Measurements from ENCODE around the gene REXO4.
"Not testable (repeated sequence)": the region's sequence is repeated elsewhere in the genome, so short reads cannot be mapped to it uniquely, and the experiment has no call there.

REXO4 gene

DNA sequence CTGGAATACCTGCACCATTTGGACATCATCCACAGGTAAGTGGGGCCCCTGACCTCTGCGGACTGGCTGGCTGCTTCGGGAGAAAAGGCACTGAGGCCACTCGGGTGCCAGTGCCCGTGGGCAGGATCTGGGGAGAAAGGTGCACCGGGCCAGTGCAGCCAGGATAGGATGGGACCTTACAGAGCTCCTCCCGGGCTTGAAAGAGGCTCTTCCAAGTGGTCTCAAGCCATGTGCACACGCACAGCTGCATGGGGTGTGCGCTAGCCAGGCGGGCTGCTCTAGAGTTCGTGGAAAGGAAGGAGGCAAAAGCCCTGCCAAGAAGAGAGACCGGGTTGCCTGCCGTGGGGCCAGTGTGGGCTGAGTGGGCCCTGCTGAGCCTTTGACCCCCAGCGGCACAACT, 28.2 kb downstream of the REXO4 start:
- DNase-seq (ENCODE audit: low read depth, low spot score), result no peak

DNA sequence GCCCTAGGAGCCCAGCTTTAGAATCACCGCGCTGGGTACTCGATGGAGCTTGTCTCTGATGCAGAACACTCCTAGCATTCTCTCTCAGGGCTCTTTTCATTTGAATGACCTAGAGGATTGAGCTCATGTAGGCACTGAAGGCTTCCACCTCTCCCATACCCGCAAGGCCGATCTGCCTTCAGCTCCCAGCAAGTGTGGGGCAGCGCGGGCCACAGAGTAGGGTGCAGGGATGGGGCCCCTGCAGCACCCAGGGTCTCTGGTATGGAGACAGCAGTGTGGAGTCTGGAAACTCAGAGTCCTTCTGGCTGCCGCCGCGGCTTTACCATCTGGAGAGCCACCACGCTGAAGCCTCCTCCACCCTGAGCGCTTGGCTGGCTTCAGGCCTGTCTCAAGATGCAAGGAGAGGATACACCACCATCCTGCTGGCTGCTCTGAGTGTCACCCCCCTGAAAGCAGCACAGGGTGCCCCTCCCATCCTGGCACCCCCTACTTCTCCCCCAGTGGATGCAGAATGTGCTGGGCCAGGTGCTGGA, 28.7 kb downstream of the REXO4 start:
- no peak for DNase-seq (ENCODE audit: low read depth, low spot score)

DNA sequence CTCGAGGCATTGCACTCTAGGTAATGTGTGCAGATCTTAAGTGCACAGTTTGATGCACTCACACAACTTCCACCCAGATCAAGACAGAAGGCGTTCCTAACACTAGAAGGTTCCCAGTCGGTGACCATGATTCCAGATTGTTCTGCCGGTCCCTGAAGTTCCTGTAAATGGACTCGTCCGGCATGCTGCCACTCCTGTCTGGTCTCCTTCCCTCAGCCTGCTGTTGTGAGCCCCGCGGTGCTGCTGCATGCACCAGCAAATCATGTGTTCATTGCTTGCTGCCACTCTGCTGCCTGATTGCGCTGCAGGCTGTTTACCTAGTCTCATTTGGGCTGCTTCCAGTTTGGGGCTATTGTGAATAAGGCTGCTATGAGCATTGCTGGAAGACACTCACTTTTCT, 30.1 kb downstream of the REXO4 start:
- peak; percentile 59 for DNase-seq (ENCODE audit: low read depth, low spot score)

DNA sequence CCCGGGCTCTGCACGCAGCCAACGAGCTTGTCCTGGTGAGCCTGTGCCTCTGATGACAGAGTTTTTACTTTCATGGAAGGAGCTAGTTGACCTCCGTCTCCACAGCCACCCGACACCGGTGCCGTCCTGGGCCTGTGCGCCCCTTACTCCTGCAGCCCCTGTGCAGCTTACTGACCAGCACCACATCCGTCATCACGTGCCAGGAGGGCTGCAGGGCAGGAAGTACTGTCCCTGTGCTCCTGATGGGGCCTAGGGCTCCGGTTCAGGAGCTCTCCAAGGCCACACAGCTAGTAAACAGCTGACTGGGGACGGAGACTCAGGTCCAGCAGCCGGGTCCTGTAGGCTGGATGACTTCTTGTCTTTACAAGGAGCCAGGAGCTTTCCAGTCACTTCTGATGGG, 31.5 kb downstream of the REXO4 start:
- no peak for DNase-seq (ENCODE audit: low read depth, low spot score)

DNA sequence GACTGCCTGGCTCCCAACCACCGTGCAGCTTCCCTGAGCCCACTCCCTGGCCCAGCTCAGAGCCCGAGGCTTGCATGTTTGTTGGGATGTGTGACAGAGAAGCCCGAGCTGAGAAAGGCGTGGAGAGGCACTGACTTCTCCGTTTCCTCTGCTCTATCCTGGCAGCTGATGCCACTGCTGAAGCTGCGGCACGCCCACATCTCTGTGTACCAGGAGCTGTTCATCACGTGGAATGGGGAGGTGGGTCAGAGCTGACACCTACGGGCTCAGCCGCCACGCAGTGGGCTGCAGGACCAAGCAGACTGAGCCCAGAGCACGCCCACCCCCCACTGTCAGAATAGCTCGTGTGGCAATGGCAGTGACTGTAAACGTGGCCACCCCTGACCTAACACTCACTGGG, 32.4 kb downstream of the REXO4 start:
- DNase-seq (ENCODE audit: low read depth, low spot score), result no peak

DNA sequence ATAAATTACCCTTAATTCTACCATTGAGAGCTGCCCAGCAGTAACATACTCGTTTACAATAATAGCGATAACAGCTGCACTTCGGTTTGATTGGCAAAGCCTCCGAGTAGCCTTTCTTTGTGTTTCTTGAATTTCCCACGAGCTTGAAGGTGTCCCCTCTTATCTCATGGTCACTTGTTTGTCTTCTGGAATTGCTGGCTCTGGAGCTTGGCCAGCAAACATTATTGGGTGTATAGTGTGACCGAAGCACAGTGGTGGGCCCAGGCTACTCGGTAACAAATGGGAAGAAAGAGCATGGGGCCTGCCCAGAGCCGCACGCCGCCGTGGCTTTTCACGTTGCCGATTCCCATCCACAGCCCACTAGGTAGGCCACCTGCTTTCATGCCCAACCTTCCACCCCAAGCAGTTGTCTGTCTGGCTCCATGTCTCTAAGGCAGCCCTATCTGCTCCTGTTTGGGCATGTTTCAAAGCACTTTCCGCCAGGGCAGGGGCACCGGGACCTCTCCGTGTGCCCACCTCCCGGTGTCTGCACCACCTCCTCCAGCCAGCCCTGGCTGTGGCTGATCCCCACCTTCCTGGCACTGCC, 33.0 kb downstream of the REXO4 start:
- DNase-seq (ENCODE audit: low read depth, low spot score), result no peak

DNA sequence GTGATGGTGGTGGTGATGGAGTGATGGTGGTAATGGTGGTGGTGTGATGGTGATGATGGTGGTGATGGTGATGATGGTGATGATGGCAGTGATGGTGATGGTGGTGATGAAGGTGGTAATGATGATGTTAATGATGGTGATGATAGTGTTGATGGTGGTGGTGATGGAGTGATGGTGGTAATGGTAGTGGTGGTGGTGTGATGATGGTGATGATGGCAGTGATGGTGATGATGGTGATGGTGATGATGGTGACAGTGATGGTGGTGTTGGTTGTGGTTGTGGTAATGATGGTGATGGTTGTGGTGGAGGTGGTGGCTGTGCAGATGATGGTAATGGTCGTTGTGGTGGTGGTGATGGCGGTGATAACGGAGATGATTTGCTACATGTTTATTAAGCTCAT, 34.4 kb downstream of the REXO4 start:
- no peak for DNase-seq (ENCODE audit: low read depth, low spot score)

DNA sequence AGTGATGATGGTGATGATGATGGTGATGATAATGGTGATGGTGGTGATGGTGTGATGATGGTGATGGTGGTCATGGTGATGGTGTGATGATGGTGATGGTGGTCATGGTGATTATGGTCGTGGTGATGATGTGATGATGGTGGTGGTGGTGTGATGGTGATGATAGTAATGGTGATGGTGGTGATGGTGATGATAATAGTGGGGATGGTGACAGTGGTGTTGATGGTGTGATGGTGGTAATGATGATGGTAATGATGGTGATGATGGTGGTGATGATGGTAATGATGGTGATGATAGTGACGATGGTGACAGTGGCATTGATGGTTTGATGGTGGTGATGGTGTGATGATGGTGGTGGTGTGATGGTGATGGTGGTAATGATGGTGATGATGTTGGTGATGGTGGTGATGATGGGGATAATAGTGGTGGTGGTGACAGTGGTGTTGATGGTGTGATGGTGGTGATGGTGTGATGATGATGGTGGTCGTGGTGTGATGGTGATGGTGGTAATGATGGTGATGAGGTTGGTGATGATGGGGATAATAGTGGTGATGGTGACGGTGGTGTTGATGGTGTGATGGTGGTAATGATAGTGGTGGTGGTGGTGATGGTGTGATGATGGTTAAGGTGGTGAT, 35.2 kb downstream of the REXO4 start:
- DNase-seq (ENCODE audit: low read depth, low spot score), result no peak

DNA sequence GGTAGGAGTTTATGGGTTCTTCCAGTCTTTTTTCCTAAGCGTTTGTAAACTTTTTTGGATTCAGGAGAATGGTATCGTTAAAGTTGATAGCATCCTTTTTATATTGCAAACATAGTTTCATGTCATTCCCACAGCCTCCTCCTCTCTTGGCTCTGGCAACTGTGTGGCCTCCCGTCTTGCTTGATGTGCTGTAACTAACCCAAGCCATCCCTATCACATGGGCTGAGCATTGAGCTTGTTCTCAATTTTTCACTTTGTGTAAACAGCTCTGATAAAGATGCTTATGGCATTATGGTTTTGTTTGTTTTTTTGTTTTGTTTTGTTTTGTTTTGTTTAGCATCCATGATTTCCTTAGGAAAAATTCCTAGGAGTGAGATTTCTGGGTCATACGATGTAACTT, 37.1 kb downstream of the REXO4 start:
- DNase-seq (ENCODE audit: low read depth, low spot score), result no peak

DNA sequence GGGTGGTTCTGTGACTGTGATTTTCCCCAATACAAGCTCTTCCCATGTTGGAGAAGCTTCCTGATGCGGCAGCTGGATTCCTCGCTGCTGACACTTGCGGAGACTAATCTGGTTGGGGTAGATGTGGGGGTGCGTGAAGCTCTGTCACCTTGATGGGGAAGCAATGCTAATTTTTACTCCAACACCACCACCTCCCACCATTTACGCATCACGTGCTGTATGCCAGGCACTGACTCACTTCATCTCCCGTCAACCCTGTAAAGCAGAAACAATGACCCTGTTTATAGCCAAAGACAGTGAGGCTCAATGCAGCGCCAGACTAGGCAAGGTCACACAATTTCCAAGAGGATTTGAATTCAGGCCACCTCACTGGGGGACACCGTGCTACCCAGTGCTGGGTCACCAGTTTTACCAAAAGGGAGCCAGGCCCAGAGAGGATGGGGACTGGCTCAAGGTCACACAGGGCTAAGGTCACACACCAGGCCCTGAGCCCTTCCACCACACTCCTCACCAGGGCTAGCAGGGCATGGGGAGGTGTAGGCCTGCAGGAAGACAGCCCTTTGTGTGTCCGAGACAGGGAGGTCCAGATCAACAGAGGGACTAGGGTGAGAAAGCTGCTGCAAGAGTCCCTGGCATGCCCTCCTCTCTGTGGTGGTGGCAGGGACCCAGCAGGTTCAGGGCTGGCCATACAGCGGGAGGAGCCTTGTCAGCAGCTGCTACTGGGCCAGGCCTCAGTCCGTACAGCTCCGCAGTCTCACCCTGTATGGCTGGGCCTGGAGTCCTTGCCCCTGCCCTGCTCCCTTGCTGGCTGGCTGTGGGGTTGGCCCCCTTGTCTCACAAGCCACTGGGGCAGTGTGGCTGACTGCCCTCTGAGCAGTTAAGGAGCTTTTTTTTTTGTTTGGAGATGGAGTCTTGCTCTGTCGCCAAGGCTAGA, 38.4 kb downstream of the REXO4 start:
- DNase-seq (ENCODE audit: low read depth, low spot score), result no peak

DNA sequence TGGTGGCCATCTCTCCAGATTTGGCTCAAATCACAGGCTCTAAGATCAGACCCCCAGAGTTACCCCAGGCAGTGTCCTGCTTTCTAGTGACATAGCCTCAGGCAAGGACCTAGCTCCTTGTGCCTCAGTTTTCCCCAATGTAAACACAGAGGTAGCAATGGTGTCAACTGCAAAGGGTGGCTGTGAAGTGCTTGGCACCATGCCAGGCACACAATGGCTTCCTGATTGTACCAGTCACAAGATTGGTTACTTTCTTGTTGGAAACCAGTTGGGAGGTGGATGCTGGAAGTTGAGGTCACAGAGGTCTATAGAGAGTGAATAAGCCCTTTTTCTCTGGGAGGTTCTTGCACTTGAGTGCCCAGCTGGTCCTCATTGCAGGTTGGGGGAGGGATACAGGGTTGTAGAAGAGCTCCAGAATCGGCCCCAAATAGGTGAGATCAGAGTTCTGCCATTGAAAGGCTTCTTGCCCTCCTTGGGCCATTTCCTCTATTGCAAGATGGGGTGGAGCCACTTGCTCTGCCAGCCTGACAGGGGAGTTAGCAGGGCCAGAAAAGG, 39.3 kb downstream of the REXO4 start:
- no peak for DNase-seq (ENCODE audit: low read depth, low spot score)

DNA sequence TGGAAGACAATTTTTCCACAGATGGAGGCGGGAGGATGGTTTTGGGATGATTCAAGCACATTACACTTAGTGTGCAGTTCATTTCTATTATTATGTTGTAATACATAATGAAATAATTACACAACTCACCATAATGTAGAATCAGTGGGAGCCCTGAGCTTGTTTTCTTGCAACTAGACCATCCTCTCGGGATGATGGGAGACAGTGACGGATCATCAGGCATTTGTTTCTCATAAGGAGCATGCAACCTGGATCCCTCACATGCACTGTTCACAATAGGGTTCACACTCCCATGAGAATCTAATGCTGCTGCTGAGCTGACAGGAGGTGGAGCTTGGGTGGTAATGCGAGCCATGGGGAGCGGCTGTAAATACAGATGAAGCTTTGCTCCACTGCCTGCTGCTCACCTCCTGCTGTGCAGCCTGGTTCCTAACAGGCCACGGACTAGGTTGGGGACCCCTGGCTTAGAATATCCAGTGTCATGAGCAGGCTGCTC, 40.0 kb downstream of the REXO4 start:
- DNase-seq (ENCODE audit: low read depth, low spot score), result peak; percentile 18

DNA sequence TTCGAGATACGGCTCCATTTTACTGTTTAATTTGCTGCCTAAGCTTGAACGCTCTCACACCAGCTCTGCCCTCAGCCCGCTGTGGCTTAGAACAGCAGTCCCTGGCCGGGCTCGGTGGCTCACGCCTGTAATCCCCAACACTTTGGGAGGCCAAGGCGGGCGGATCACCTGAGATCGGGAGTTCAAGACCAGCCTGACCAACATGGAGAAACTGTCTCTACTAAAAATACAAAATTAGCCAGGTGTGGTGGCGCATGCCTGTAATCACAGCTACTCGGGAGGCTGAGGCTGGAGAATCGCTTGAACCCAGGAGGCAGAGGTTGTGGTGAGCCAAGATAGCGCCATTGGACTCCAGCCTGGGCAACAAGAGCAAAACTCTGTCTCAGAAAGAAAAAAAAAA, 40.5 kb downstream of the REXO4 start:
- DNase-seq (ENCODE audit: low read depth, low spot score), result not testable (repeated sequence)

DNA sequence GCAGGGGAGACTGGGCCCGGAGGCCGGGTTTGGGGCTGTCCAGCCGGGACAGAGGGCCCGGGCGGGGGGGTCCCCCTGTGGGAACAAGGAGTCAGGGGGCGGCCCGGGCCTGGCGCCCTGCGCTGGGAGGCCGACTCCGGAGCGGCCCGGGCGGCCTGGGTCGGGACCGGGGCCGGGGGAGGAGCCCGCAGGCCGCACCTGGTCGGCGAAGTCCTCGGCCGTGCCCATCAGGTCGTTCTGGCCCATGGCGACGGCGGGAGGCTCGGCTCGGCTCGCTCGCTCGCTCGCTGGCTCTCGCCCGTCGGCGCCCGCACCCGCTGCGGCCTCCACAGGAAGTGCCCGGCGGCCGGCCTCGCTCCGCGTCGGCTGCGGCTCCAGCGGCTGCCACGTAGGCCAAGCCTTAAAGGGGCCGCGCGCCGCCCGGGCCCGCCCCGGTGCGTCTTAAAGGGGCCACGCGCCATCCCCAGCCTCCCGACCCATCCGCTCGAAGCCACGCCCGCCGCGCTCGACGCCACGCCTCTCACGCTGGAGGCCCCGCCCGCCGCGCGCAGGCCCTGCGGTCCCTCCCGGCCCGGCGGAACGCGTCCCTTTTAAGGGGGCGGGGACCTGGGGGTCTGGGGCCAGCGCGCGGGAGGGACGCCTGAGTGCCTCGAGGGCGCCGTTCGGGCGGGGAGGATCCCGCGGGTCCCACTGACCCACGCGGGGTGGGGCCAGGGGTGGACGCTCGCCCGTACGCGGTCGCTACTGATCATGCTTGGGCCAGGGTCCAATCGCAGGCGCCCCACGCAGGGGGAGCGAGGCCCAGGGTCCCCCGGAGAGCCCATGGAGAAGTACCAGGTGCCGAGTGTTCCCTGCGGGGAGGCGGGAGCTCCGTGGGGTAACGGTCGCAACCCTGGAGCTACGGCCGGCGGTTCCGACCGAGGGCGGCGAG, 41.8 kb downstream of the REXO4 start, which contains the start of the genes STKLD1 and SURF4:
Gene STKLD1 (plus strand): TSS at position 643 of the 931 bp plus-strand sequence. CDS start 108 bp downstream, at position 751.
Gene SURF4 (minus strand): TSS at position 337 of the 931 bp plus-strand sequence. CDS start 91 bp downstream, at position 246.
- peak; percentile 98 for DNase-seq (ENCODE audit: low read depth, low spot score)

DNA sequence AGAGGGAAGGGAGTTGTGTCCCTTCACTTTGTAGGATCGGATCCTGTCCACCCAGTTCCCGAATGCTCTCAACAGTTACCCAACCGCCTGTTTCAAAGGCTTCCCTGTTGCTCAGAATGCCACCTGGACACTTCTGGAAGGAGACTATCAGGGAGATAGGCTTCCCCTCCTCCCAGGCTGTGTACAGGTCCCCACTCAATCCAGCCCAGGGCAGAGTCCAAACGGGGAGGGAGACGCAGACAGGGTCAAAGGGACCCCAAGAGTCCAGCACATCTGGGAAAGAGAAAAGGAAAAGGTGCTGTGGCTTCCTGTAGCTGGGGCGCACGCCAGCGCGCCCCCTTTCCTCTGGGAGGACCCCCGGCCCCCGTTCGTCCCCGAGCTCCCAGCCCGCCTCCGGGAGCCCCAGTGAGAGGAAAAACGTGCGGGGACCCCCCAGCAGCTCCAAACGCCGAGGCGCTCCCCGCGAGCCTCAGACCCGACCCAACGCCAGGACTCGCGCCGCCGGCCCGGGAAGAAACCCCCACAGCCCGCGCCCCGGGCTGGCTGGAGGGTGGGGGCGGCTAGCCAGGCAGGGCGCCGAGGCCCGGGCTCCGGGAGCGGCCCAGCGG, 42.6 kb downstream of the REXO4 start:
- DNase-seq (ENCODE audit: low read depth, low spot score), result peak; percentile 49

DNA sequence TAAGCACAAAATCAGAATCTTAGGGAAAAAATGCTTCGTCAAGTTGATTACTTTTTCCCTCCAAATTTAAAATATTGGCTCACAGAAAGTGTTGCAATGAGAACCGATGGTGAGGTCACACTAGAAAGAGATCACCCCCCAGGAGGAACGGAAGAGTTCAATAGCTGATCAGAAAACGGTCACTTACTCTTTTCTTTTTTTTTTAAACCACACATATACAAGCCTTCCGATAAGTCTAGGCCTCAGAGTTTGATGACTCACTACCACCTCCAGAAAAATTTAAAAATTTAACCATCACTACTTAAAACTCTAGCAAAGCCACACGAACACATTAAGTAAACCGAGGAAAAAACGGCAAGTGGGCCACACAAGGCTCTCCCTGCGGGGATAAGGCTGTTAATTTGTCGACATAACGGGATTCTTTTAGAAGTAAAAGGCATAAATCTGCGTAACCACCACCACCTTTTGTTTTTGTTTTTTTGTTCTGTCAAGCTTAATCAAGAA, 43.1 kb downstream of the REXO4 start:
- DNase-seq (ENCODE audit: low read depth, low spot score), result no peak

DNA sequence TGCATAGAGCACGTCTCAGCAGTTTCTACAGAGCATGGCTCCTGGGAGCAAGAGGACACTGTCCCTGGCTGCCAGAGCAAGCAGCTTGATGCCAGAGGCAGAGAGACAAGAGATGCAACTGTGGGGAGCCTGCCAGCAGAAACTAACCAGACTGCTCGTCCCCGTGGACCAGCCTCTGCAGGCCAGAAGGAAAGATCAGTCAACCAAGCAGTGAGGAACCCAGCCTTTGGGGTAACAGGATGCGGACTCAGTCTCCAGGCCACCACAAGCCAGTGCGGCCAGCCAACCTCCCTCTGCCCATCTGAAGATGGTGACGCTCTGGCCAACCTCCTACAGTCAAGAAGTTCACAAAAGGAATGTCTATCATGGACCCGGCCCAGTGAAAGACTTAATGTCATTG, 45.7 kb downstream of the REXO4 start:
- no peak for DNase-seq (ENCODE audit: low read depth, low spot score)

DNA sequence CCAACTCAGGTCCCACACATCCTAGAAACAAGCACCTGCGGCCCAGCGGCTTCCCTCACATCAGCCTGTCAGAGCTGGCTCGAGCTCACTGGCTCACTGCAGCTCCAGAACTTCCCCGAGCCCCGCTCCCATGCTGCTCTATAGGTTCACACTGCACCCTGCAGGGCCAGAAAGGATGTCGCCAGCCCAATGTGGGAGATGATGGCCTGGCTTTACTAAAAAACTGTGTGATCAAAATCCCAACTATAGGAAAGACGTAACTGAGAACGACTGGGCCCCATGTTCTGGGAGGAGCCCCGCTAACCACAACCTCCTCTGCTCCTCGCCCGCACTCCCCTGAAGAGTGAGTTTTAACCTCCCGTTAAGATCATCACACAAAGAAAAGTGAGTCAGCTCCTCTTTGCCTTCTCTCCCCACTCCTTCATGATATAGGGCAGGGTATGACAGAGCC, 46.5 kb downstream of the REXO4 start:
- no peak for DNase-seq (ENCODE audit: low read depth, low spot score)

DNA sequence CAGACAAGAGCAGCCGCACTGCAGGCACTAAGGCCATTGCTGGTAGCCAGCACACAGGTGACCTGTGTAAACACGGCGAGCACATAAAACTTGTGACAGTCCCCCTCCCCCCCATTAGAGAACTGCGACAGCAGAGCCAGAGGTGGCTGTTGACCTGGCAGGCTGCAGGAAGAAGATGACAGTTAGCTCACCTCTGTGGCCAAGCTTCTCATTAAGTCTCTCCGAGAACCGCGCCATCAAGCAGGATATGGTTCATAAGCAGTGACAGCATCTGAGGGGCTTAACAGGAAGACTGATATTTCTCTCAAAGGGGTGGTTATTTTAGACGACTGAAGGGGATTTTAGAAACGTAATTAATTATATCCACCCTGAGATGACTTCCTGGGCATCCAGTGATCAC, 47.1 kb downstream of the REXO4 start:
- DNase-seq (ENCODE audit: low read depth, low spot score), result no peak

DNA sequence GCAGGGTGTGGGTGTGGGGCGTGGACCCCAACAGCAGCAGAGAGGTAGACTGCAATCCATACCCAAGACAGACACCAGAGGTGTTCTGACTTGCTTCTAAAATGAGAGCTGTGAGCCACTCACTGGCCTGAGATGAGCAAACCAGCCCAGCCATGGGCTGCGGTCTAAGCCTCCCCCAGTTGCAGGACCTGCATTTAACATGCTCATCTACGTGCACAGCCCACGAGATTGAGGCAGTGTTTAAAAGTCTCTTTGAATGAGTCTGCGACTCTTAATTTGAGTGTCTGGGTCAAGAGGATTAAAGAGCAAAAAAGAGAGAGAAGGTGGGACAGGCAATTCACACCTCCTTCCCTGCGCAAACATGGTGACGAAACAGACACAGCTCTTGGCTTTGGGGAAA, 47.9 kb downstream of the REXO4 start:
- no peak for DNase-seq (ENCODE audit: low read depth, low spot score)
